GM18507 (cell line): ENCODE measurements around the gene CASD1.

ENCODE experiments used
- DNase-seq: peaks from one replicate; pipeline ENCODE4 v3.0.0; 2011; ENCODE audit warnings: low read depth; ENCODE audit not compliant: insufficient read length; ENCODE audit errors: extremely low spot score
- FAIRE-seq: peaks from 2 replicates; lab custom pipeline; 2011; peaks lifted over from hg19 to GRCh38; lab: Jason Lieb, UNC

CASD1 gene

DNA sequence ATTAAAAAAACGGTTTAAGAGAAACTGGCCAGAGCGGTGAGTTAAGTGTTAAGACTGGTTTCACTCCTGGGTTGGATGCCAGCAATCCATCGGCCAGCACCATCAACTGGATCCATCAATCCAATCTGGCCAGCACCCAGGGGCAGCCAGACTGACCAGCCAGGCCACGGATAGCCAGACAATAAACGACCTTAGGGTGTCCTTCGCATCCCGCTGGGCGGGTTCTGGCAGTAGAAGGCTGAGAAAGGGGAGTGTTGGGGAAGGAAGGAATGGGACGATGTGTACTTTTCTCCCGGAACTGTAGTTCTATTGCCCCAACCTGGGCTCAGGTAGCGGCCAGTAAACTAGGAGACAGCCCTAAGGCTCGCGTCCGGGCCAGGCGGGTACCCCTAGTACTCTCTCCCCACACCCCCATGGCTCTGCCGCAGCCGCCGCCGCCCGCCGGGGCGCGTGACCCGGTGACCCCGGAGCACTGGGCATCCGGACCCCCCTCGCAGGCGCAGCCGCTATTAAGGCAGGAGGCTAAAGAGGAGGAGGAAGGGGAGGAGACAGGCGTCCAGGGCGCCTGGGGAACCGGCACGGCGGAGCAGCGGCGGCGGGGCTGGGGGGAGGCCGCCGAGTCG is at the start of gene CASD1:
CASD1 (plus strand) TSS at position 546 of the 623 bp plus-strand sequence. CDS start 276 bp downstream, outside the sequence.
- peak; percentile 55 for FAIRE-seq
- DNase-seq = peak; percentile 45

DNA sequence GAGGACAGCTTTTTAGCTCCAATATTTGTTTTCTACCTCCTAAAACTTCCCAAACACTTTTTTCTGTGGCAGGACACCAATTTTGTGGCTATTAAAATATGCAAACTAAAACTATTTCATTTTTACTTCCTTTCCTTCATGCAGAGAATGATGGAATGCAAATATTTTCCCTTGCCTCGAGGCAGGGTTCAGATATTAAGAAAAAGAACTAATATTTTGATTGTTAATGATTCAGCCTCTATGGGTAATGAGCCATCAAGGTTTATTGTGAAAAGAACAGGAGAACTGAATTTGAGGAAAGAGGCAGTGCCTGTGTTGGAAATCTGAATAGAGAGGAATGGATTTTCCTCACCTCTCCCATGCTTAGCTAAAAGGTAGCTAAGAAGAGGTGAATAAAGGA is 43.1 kb upstream of the CASD1 start:
- no peak for FAIRE-seq
- no peak for DNase-seq

DNA sequence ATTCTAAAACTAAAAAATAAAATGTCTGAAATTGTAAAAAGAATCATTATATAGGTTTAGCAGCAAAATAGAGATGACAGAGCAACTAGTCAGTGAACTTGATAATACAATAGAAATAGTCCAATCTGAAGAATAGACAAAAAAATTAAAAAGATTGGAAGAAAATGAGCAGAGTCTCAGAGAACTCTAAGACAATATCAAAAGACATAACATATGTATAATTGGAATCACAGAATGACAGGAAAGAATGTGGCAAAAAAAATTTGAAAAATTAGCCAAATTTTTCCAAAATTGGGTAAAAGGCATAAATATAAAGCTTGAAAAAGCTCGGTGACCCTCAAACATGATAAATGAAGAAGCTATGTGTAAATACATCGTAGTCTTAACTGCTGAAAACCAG is 38.0 kb upstream of the CASD1 start:
- FAIRE-seq (no peak), DNase-seq (no peak)

DNA sequence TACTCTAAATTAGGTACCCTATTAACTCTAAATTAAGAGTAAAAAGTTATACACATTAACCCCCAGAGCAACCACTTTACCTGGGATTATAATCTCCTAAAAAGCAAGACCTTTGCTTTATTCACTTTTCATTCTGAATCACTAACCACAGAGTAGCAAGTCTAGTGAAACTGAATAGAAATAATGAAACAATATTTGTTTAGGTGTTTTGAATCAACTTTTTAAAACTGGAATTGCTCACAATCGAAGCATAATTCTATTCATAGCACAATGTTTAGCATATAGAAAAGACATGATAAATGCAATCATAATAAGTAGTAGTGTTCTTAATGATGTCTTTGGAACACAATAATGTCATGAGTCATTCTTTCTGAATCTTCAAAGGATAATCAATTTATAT is 37.0 kb upstream of the CASD1 start:
- no peak for FAIRE-seq

DNA sequence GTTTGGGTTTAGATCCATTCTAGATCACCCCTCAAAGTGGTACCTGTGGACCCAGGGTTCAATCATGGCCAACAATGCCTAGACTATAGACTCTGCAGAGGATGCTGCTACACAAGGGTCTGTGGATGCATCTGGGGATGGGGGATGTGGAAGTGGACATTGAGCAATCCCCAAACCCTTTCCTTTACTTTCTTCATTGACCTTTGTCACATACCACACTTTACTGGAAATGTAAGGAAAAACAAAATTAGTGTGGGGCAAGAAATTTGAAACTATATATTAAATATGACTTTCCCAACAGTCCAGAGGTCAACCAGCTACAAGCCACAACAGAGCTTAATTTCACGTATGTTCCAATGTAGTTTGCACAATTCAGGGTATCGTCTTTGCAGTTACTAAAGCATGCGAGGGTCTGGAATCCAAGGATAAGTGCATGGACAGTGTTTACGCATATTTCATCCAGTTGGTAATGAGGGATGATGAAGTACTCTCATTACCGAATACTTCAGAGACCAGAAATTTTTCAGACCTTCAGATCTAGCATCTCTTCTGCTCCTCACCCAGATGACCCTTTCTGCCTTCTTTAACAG is 33.3 kb upstream of the CASD1 start:
- FAIRE-seq (no peak), DNase-seq (no peak)

More for the DNA sequence above, 37.0 kb upstream of the CASD1 start:
- DNase-seq = no peak

DNA sequence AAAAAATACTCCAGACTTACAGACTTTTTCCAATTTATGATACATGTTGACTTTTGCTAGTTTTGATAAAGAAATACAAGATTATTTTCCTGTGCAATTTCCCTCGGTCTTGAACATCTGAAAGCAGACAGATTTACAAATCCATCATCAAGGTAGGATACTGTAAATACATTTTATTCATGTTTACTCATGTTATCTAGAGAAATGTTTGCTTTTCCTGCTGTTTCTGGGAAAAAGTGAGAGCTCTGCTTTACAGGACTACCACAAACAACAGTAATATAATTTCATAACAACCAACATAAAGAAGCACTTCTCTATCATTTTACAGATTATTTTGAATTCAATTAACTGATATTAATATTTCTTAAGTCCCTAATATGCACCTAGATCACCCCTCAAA is 31.7 kb upstream of the CASD1 start:
- FAIRE-seq (no peak), DNase-seq (no peak)

DNA sequence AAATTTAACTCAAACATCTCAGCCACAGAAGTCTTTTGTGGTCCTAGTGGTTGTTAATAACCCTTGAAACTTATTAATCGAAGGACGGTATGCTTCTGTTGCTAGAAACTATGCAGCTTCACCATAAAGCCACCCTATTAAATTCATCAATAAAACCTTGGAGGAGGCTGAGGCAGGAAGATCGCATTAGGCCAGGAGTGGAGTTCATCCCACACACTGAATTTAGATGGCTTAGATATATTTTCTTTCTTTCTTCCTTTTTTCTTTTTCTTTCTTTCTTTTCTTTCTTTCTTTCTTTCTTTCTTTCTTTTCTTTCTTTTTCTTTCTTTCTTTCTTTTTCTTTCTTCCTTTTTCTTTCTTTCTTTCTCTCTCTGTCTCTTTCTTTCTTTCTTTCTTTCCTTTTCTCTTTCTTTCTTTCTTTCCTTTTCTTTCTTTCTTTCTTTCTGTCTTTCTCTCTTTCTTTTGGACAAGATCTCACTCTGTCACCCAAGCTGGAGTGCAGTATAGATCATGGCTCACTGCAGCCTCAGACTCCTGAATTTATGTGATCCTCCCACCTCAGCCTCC is 30.9 kb upstream of the CASD1 start:
- DNase-seq (no peak), FAIRE-seq (no peak)

DNA sequence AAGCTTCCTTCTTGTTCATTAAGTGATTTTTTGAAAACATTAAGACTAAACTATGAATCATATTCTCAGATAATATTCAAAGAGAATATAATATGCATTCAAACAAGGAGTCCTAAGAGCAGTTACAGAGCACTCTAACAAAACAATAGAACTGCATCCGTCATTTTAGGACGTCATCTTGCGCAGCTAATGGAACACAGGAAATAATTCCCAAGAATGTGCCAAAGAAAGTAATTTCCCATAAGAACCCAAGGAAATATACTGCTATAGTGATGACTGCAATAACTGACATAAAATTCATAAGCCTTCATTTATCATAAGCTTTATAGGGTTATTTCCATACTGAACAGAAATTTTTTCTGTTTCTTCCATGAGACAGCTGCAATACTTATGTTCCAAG is 28.3 kb upstream of the CASD1 start:
- no peak for FAIRE-seq

DNA sequence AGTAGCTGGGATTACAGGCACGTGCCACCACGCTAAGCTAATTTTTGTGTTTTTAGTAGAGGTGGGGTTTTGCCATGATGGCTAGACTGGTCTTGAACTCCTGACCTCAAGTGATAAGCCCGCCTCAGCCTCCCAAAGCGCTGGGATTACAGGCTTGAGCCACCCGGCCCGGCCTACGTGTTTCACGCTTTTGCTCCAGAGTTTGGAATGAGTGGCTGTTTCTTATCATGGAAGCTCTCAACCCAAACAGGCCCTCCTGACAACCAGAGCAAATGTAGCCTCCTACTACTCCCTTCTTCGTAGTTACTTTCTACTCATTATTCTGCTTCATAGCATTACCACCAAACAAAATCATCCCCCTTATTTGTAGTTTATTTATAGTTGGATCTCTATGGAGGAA is 26.8 kb upstream of the CASD1 start:
- no peak for FAIRE-seq
- DNase-seq = no peak

More for the DNA sequence above, 28.3 kb upstream of the CASD1 start:
- DNase-seq = no peak

DNA sequence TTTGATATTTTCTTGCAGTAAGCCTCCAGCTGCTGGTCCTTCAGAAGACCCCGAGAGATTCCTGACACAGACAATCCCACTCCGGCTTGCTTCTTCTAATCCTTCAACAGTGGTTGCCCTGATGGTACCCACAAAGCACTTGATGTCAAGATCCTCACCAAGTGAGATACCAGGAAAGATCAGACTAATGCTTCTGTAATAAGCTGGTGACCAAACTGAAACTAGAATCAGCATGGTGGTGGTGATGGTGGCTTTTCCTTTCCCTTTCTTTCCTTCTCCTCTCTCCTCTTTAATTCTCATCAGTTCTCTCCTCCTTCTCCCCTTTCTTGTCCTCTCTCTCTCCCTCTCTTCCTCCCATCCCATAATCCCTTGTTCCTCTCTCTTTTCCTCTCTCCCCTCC is 25.8 kb upstream of the CASD1 start:
- FAIRE-seq = no peak
- no peak for DNase-seq

DNA sequence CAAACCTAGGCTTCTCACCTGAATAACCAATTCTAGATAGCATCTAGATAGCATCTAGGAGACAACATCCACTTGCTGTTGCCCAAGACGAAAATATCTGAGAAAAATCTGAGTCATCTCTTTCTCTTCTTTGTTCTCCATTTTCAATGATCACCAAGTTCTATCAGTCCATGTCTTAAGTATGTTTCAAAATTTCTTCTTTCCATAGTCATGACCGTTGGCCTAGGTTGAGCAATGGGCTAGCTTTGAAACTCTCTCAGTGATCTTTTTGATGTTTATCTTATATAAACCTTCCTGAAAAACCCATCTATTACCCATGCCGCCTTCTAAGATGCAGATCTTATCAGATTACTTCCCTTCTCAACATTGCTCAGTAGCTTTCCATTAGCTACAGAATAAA is 23.4 kb upstream of the CASD1 start:
- DNase-seq (no peak), FAIRE-seq (no peak)

DNA sequence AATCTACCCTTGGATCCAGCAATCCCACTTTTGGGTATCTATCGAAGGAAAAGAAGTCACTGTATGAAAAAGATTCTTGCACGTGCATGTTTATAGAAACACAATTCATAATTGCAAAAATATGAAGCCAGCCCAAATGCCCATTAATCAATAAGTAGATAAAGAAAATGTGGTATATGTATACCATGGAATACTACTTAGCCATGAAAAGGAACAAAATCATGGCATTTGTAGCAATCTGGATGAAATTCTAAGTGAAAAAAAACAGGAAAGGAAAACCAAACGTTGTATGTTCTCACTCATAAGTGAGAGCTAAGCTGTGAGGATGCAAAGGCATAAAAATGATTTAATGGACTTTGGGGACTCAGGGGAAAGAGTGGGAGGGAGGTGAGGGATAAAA is 18.2 kb upstream of the CASD1 start:
- FAIRE-seq = no peak
- DNase-seq = no peak

DNA sequence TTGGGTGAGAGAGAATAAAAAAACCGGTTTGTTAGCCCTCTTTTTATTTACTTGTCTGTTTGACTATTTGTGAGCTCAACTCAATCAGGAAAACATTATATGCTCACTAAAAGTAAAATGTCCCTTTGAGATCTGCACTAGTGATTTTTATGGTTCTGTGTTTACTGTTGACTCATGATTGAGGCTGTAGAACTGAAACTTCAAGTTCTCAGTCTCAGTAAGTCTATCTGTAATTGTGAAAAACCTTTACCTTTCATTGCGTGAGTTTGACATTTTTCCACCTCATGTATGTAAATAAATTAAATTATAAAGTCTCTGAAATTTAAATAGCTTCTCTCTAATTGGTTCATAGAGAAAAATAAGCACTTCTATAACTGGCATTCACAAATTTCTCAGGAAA is 17.0 kb upstream of the CASD1 start:
- peak; percentile 57 for FAIRE-seq

DNA sequence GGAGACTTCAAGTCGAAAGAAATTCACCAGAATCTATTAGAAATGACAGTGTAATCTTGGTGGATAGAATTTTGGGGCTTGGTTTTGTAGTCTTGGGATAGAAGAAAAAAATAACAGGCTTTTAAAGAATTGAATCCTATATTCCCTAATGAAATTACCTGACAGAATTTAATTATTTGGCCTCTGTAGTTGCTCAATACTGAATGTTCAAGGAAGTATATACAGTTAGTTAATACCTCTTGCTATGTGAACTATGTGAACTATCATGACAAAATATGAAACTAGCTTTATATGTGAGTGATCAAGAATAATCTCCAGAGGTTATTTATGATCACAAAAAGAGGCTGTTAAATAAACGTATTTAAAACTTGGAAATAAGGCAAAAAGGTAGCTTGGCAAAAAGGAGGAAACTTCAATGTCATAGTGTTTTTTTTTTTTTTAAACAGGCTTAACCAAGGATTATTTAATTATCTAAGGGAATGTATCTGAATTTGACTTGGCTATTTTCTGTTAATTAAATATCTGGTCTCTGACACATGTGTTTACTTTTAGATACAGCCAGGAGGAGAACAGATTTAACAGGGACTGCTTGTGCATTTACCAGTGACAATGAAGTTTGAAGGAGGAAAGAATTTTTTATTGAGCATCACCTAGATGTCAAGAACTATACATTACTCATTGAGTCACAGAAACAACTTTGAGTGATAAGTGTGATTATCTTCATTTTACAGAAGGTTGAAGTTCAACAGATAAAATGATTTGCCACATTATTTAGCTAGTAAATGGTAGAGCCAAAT is 11.5 kb upstream of the CASD1 start:
- FAIRE-seq (no peak), DNase-seq (no peak)

More for the DNA sequence above, 17.0 kb upstream of the CASD1 start:
- no peak for DNase-seq

DNA sequence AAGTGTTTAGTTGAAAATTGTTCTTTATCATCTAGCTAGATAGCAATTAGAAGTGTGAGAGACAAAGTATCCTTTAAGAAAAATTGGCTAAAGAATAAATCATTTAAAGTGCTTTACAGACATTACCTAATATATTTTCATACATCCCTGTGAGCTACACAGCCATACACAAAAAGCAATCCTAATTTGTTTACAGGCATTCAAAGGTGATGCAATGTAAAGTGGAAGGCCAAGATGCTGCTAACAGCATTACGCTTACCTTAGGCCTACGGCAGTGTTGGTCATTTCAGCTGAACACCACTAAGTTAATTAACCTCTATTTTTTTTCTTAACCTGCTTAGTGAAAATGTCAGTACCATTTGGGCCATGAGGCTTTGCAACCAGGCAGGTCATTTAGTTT is 10.7 kb upstream of the CASD1 start:
- FAIRE-seq = no peak
- no peak for DNase-seq

DNA sequence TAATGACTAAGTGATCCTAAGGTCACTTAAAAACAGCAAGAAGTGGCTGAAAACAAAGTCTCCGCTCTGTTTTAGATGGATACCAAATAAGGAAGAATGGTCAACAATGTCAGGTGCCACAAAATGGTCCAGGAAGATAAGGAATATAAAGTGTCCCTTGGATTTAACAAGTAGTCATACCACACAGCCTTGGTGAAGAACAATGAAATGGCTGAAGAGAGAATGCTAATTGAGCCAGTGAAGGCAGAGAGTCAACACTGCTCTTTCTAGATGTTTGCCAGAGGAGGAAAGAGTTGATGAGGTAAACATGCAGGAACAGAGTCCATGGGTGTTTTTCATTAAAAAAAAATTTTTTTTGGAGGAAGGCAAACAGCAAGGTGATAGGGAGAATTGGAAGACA is 2.1 kb upstream of the CASD1 start:
- no peak for DNase-seq
- FAIRE-seq = no peak

DNA sequence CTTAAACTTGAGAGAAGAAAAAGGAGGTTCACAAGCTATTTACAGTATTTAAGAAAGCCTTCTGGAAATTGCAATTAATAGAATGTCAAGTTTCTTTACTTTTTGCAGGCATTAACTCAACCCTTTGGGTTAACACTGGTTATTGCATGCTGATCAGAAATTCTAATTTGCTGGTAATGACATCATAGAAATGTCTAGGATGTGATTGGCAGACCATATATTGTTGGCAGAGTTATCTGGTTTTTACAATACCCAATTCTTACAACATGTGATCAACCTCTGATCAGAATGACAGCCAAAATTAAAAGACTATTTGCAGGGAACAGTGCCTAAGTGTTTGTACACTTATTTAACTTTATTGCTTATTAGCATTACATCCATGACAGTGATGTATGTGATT is 1.6 kb upstream of the CASD1 start:
- FAIRE-seq (no peak), DNase-seq (no peak)

DNA sequence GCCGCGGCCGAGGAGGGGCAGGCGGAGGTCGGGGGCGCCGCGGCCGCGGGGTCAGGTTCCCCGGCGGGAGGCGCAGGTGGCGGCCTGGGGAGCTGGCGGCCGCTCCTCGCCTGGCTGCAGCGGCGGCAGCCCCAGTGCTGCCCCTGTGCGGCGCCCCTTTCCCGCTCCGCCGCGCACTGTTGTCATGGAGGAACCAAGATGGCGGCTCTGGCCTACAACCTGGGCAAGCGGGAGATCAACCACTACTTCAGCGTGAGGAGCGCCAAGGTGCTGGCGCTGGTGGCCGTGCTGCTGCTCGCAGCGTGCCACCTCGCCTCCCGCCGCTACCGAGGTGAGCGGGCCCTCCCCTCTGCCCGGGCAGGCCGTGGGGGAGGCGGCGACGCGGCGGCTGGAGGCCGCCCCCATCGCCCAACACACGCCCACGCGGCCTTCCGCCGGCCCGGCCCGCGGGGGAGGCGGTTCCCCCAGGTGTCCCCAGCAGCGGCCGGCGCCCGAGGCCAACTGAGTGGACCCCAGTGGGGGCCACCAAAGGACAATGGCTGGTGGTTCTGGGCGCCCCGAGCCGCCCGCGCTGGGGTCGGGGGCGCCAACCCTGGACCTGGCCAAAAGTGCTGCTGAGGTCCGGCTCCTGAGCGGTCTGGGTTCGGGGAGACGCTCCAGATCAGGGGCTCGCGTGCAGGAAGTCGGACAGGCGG is 425 bp downstream of the CASD1 start:
- FAIRE-seq (peak; percentile 55), DNase-seq (peak; percentile 69)

DNA sequence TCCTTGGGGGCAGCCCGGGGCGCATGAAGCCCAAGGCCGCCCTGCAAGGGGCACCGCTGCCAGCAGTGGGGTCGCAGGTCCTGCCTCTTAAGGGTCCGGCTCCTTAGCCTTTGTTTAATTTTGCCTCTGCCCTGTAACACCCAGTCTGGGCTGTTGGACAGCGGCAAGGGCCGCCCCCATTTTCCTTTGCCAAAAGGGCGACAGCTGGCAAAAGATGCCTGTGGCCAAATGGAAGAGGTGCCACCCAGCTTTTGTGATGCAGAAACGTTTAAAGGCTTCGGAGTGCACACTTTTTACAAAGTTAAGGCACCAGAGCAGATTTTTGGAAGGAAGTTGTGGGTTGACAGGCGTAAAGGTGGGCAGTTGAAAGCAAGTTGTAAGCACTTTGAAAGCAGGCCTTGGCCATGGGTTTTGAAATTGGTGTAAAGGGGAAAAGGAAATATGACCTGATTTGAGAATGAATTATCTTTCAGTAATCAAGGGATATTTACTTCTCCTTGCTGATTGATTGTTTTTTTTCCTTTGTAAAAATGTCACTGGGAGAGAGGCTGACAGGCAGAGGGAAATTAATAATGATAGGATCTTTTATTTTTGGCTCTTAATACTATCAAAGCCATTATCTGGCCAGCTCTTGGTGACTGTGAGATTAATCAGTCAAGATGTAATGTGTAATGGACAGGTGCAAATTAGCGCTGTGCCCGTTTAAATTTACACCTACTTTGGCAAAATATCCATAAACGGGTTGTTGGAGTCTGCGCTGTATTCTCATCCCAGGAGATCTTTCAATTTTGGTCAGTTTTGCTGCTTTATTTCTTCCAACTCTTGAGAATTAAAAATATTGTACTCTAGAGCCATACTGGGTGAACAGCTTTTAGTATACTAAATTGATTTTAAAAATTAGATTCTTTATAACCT is 1.2 kb downstream of the CASD1 start:
- no peak for DNase-seq
- FAIRE-seq = no peak
